Prostate gland (tissue), 2 donors: ENCODE results near the gene PNRC2. TPM values are rescaled to one million over a fixed set of nuclear protein-coding genes. Genes with fewer than 3 reads are reported as not detected.

Experiments used
- DNase-seq: peaks from one replicate; pipeline ENCODE4 v3.0.0-alpha.2; 2019; ENCODE audit warnings: low spot score
- H3K27ac ChIP-seq, 2 donors: fragments of 200-600 bp; sonication (generic); 2 replicates each; pipeline ENCODE4 v1.5.1; 2017 to 2019
- H3K27me3 ChIP-seq: fragments of 200-600 bp; sonication (generic); replicated peaks from 2 replicates; pipeline ENCODE4 v1.5.1; 2019; ENCODE audit not compliant: insufficient read depth
- H3K36me3 ChIP-seq, 2 donors: fragments of 200-600 bp; sonication (generic); 1 replicate in 1 of 2; 2 replicates in 1 of 2; pipeline versions ENCODE4 v1.5.1 to v1.8.1; 2017 to 2019
- H3K4me1 ChIP-seq: fragments of 200-600 bp; sonication (generic); replicated peaks from 2 replicates; pipeline ENCODE4 v1.5.1; 2019
- H3K4me3 ChIP-seq, 2 donors: fragments of 200-600 bp; sonication (generic); 2 replicates each; pipeline ENCODE4 v1.5.1; 2017 to 2019
- H3K9me3 ChIP-seq: fragments of 200-600 bp; sonication (generic); 2 replicates; pipeline ENCODE4 v1.5.1; 2017
- CTCF ChIP-seq, 4 experiments: fragments of 200-600 bp in 2 of 4; fragments of 450-650 bp in 2 of 4; sonication (generic) in 2 of 4; IDR thresholded peaks; 1 replicate in 3 of 4; 2 replicates in 1 of 4; pipeline ENCODE4 v1.5.1; 2016 to 2019; ENCODE audit warnings: antibody characterized with exemption in 4 of 4, mild to moderate bottlenecking in 2 of 4, moderate library complexity in 2 of 4
- POLR2A ChIP-seq: fragments of 450-650 bp; IDR thresholded peaks from one replicate; pipeline ENCODE4 v1.6.1; 2016; ENCODE audit warnings: antibody characterized with exemption, mild to moderate bottlenecking
- POLR2AphosphoS5 ChIP-seq: sonication (generic); formaldehyde crosslinking; IDR thresholded peaks from one replicate; pipeline ENCODE4 v1.6.1; 2017; ENCODE audit warnings: antibody characterized with exemption
- WGBS: methylation state at CpG from one replicate; pipeline ENCODE4 v1.1.5; 2018; 5-methylcytosine and 5-hydroxymethylcytosine counted together
- intact Hi-C: fragments of 100-400 bp; cut with DNase I; formaldehyde crosslinking; loops from one replicate; pipeline ENCODE4 v1.14.2; 2022
- total RNA-seq, 2 donors: library from RNA; depleted of rRNA; stranded (reverse); fragments of >200 nt; gene quantifications; one replicate each; pipeline ENCODE4 v1.1.0, GENCODE V29; 2016

PNRC2 gene
- total RNA-seq, 2 donors from 2014 or later, result 86.6 to 117 TPM

GRCh38 chr1:23960291-23961020 lies 828 bp downstream of the PNRC2 start:
- intact Hi-C loops, result loop anchor here (5.0 kb wide), 1 partner anchor 57 kb away; no protein-coding TSS in a partner anchor
- TF ChIP-seq POLR2AphosphoS5 (no peak), POLR2A (no peak), CTCF (IDR thresholded peaks at IDR 0.05) (no peak)
- Histone ChIP-seq H3K4me3 (peak overlapping the region; percentile 59 to 82), H3K36me3 (no peaks in the 10 kb centered on the region), H3K4me1 (no peaks in the 10 kb centered on the region), H3K27ac (peak overlapping the region; percentile 98), H3K9me3 (no peaks in the 10 kb centered on the region), H3K27me3 (no peaks in the 10 kb centered on the region)
- DNase-seq, result no peak
- under 1% methylated on average over 15 of the region's 15 CpGs for WGBS

GRCh38 chr1:23963617-23964234 lies 4.1 kb downstream of the PNRC2 start:
- no peaks in the 10 kb centered on the region for H3K36me3 ChIP-seq
- WGBS, result 62% methylated on average over 1 of the region's 1 CpG
- no peak for DNase-seq
- TF ChIP-seq POLR2A (no peak), POLR2AphosphoS5 (no peak), CTCF (IDR thresholded peaks at IDR 0.05) (no peak)
- intact Hi-C loops, result loop anchor here (5.0 kb wide), 1 partner anchor 54 kb away; no protein-coding TSS in a partner anchor
- H3K27me3 ChIP-seq, result no peaks in the 10 kb centered on the region
- H3K9me3 ChIP-seq, result no peaks in the 10 kb centered on the region
- no peak overlapping the region for H3K27ac ChIP-seq
- H3K4me1 ChIP-seq, result no peaks in the 10 kb centered on the region
- no peak overlapping the region for H3K4me3 ChIP-seq

- intact Hi-C loops, result loop anchor here (5.0 kb wide), 1 partner anchor 53 kb away; no protein-coding TSS in a partner anchor
- no peak for TF ChIP-seq CTCF (IDR thresholded peaks at IDR 0.05)
- Histone ChIP-seq H3K27ac (peak overlapping the region; percentile 4 to 19), H3K9me3 (no peaks in the 10 kb centered on the region), H3K4me3 (no peak overlapping the region), H3K27me3 (no peaks in the 10 kb centered on the region), H3K4me1 (no peaks in the 10 kb centered on the region), H3K36me3 (no peaks in the 10 kb centered on the region)
- DNase-seq, result no peak
- 69% methylated on average over 3 of the region's 3 CpGs for WGBS
These were observed 4.6 kb downstream of the PNRC2 start for GRCh38 chr1:23964235-23964668.

- Histone ChIP-seq H3K4me1 (no peaks in the 10 kb centered on the region), H3K36me3 (no peaks in the 10 kb centered on the region)
These were observed 5.4 kb downstream of the PNRC2 start for GRCh38 chr1:23964790-23965740.

More at GRCh38 chr1:23964790-23965740, 5.4 kb downstream of the PNRC2 start:
- intact Hi-C loops, result loop anchor here (5.0 kb wide), 1 partner anchor 52 kb away; no protein-coding TSS in a partner anchor
- WGBS, result 66% methylated on average over 5 of the region's 5 CpGs
- H3K9me3 ChIP-seq, result no peaks in the 10 kb centered on the region
- H3K4me3 ChIP-seq, result no peak overlapping the region
- H3K27ac ChIP-seq, result peak overlapping the region; percentile 4 to 19
- no peak for DNase-seq
- TF ChIP-seq CTCF (IDR thresholded peaks at IDR 0.05), result no peak
- no peaks in the 10 kb centered on the region for H3K27me3 ChIP-seq
